ENCODE results near the gene AUTS2.

GRCh38 chr7:70340236-70340635 is 742.0 kb downstream of the AUTS2 start:
- no peak for TF ChIP-seq CBFB (CRISPR knock-in tag; IDR thresholded peaks at IDR 0.05; ENCODE audit: low read depth)
- TF ChIP-seq, protein P1, sequence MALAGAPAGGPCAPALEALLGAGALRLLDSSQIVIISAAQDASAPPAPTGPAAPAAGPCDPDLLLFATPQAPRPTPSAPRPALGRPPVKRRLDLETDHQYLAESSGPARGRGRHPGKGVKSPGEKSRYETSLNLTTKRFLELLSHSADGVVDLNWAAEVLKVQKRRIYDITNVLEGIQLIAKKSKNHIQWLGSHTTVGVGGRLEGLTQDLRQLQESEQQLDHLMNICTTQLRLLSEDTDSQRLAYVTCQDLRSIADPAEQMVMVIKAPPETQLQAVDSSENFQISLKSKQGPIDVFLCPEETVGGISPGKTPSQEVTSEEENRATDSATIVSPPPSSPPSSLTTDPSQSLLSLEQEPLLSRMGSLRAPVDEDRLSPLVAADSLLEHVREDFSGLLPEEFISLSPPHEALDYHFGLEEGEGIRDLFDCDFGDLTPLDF (CRISPR knock-in tag; IDR thresholded peaks at IDR 0.05): no peak
- no peak for TF ChIP-seq CTCF (IDR thresholded peaks at IDR 0.05)
- TF ChIP-seq NFE2L1 (CRISPR knock-in tag; IDR thresholded peaks at IDR 0.05): no peak
- TF ChIP-seq ATF3 (CRISPR knock-in tag; conservative IDR thresholded peaks at IDR 0.05): no peak
- no peak for TF ChIP-seq E2F4 (CRISPR knock-in tag; IDR thresholded peaks at IDR 0.05; ENCODE audit: borderline replicate concordance, low read depth)
- no peak for TF ChIP-seq PRDM15 (CRISPR knock-in tag; IDR thresholded peaks at IDR 0.05)
- TF ChIP-seq ZBTB43 (CRISPR knock-in tag; IDR thresholded peaks at IDR 0.05): no peak
- no peak for TF ChIP-seq EMX1 (CRISPR knock-in tag; IDR thresholded peaks at IDR 0.05)
- no peak for TF ChIP-seq SP1 (CRISPR knock-in tag; conservative IDR thresholded peaks at IDR 0.05)
- TF ChIP-seq ETV6 (CRISPR knock-in tag; IDR thresholded peaks at IDR 0.05): no peak
- no peak for TF ChIP-seq ZNF121 (CRISPR knock-in tag; IDR thresholded peaks at IDR 0.05)
- TF ChIP-seq ZNF263 (CRISPR knock-in tag; IDR thresholded peaks at IDR 0.05; ENCODE audit: low read depth): no peak
